HCT116 (cell line): Measurements from ENCODE around the gene TENM3. TPM values are rescaled to one million over a fixed set of nuclear protein-coding genes. Genes with fewer than 3 reads are reported as not detected.

ENCODE experiments used
- ATAC-seq: fragments of 200-7000 bp; cut with Tn5 transposase; 2 replicates; pipeline ENCODE4 v1.9.1; 2020; ENCODE audit warnings: mild to moderate bottlenecking, moderate library complexity
- BruUV-seq: library from RNA; stranded (reverse); fragments of 400-500 nt; replicated peaks from 2 replicates; lab custom pipeline; 2021; lab: Mats Ljungman, UMichigan
- CTCF ChIA-PET: fragments of 300-600 bp; sonication (Branson Sonifier 250); formaldehyde crosslinking; loops from one replicate; lab custom pipeline; 2021; ENCODE audit warnings: antibody characterized with exemption; lab: Charles Lee
- POLR2A ChIA-PET: fragments of 300-600, 350-600 bp; sonication (Branson Sonifier 250); formaldehyde crosslinking; loops from one replicate; lab custom pipeline; 2021; ENCODE audit warnings: antibody characterized with exemption; lab: Charles Lee
- RAD21 ChIA-PET, 2 experiments: fragments of 300-600 bp; sonication (Branson Sonifier 250); formaldehyde crosslinking; loops; one replicate each; lab custom pipeline; 2023; ENCODE audit warnings: low total read pairs in 2 of 2; ENCODE audit not compliant: uncharacterized antibody in 2 of 2, unreplicated experiment in 2 of 2, low non-redundant PET in 1 of 2; lab: Charles Lee
- DNase-seq: peaks from one replicate; pipeline ENCODE4 v3.0.0-alpha.2; 2010; ENCODE audit warnings: low read depth, low spot score
- H2AFZ ChIP-seq: fragments of 200-600 bp; shearing (Covaris generic), sonication (generic); 2 replicates; pipeline ENCODE4 v1.6.1; 2017; ENCODE audit warnings: low read depth, mixed run types, mixed read lengths, antibody characterized with exemption, low read length; ENCODE audit not compliant: poor library complexity, severe bottlenecking
- H3K27ac ChIP-seq: 2 replicates; pipeline ENCODE4 v1.5.1; 2012; ENCODE audit warnings: low read depth, low read length
- H3K27me3 ChIP-seq: fragments of 200-600 bp; sonication (generic); 2 replicates; pipeline ENCODE4 v1.6.1; 2016; ENCODE audit warnings: mixed run types, low read length, mixed read lengths; ENCODE audit not compliant: insufficient read depth
- H3K36me3 ChIP-seq, 2 experiments: fragments of 200-500 bp in 1 of 2; fragments of 200-600 bp in 1 of 2; sonication (Bioruptor generic) in 1 of 2; sonication (generic) in 1 of 2; 2 replicates each; pipeline versions ENCODE4 v1.5.1 to v1.6.1; 2014 to 2016; ENCODE audit warnings: low read length in 2 of 2, inconsistent platforms in 1 of 2, mixed read lengths in 1 of 2, mixed run types in 1 of 2; ENCODE audit not compliant: insufficient read depth in 2 of 2, control insufficient read depth in 1 of 2
- H3K4me1 ChIP-seq, 2 experiments: fragments of 200-600 bp in 1 of 2; sonication (generic) in 1 of 2; 2 replicates each; pipeline versions ENCODE4 v1.5.1 to v1.6.1; 2012 to 2017; ENCODE audit warnings: low read length in 2 of 2, inconsistent platforms in 1 of 2, mild to moderate bottlenecking in 1 of 2, mixed read lengths in 1 of 2, mixed run types in 1 of 2, moderate library complexity in 1 of 2; ENCODE audit not compliant: insufficient read depth in 2 of 2, control insufficient read depth in 1 of 2
- H3K4me2 ChIP-seq: fragments of 200-600 bp; sonication (generic); 2 replicates; pipeline ENCODE4 v1.6.1; 2017; ENCODE audit warnings: mixed run types, low read length, mixed read lengths
- H3K4me3 ChIP-seq, 2 experiments: fragments of 200-600 bp in 1 of 2; sonication (generic) in 1 of 2; replicated peaks in 1 of 2; 2 replicates each; pipeline ENCODE4 v1.5.1; 2011 to 2016; ENCODE audit warnings: low read length in 2 of 2, control low read depth in 1 of 2, low read depth in 1 of 2, mild to moderate bottlenecking in 1 of 2, mixed read lengths in 1 of 2, mixed run types in 1 of 2
- H3K79me2 ChIP-seq: fragments of 200-600 bp; sonication (generic); 2 replicates; pipeline ENCODE4 v1.6.1; 2017; ENCODE audit warnings: mild to moderate bottlenecking, mixed run types, low read length, moderate library complexity, mixed read lengths; ENCODE audit not compliant: insufficient read depth
- H3K9ac ChIP-seq: fragments of 200-600 bp; sonication (generic); 2 replicates; pipeline ENCODE4 v1.6.1; 2016; ENCODE audit warnings: low read length, mixed read lengths
- H3K9me2 ChIP-seq: fragments of 200-600 bp; sonication (generic), shearing (Covaris generic); 2 replicates; pipeline ENCODE4 v1.6.1; 2017; ENCODE audit warnings: mixed run types, mild to moderate bottlenecking, moderate library complexity; ENCODE audit not compliant: insufficient read depth
- H3K9me3 ChIP-seq, 2 experiments: fragments of 200-500 bp in 1 of 2; fragments of 200-600 bp in 1 of 2; sonication (Bioruptor generic) in 1 of 2; sonication (generic) in 1 of 2; 2 replicates each; pipeline ENCODE4 v1.6.1; 2014 to 2017; ENCODE audit warnings: low read length in 2 of 2, mixed read lengths in 2 of 2, inconsistent platforms in 1 of 2, low read depth in 1 of 2, mild to moderate bottlenecking in 1 of 2, mixed run types in 1 of 2, moderate library complexity in 1 of 2; ENCODE audit not compliant: control insufficient read depth in 1 of 2, insufficient read depth in 1 of 2
- H4K20me1 ChIP-seq: fragments of 200-600 bp; sonication (generic), shearing (Covaris generic); 2 replicates; pipeline ENCODE4 v1.6.1; 2017; ENCODE audit warnings: mixed run types, mild to moderate bottlenecking, moderate library complexity; ENCODE audit not compliant: insufficient read depth
- CBX3 ChIP-seq: IDR thresholded peaks from 2 replicates; pipeline ENCODE4 v1.6.1; 2012; ENCODE audit warnings: low read depth
- CEBPB ChIP-seq: IDR thresholded peaks from 2 replicates; pipeline ENCODE4 v1.6.1; 2012; ENCODE audit warnings: low read depth
- EGR1 ChIP-seq: IDR thresholded peaks from 2 replicates; pipeline ENCODE4 v1.6.1; 2012; ENCODE audit warnings: low read depth
- ELF1 ChIP-seq: IDR thresholded peaks from 2 replicates; pipeline ENCODE4 v1.6.1; 2012; ENCODE audit warnings: low read depth, borderline replicate concordance
- EZH2phosphoT487 ChIP-seq: fragments of 200-600 bp; IDR thresholded peaks from 2 replicates; pipeline ENCODE4 v1.6.1; 2018; ENCODE audit warnings: antibody characterized with exemption, borderline replicate concordance
- FOSL1 ChIP-seq: IDR thresholded peaks from 2 replicates; pipeline ENCODE4 v1.6.1; 2012; ENCODE audit warnings: low read depth
- JUND ChIP-seq: IDR thresholded peaks from 2 replicates; pipeline ENCODE4 v1.6.1; 2012
- POLR2A ChIP-seq: IDR thresholded peaks from 2 replicates; pipeline ENCODE4 v1.7.0; 2011; ENCODE audit warnings: borderline replicate concordance; ENCODE audit not compliant: insufficient read depth, insufficient read length; ENCODE audit errors: extremely low read depth
- POLR2AphosphoS5 ChIP-seq: IDR thresholded peaks from 2 replicates; pipeline ENCODE4 v1.6.1; 2011; ENCODE audit warnings: mild to moderate bottlenecking, low read depth, low read length, moderate library complexity
- RAD21 ChIP-seq: IDR thresholded peaks from 2 replicates; pipeline ENCODE4 v1.6.1; 2012; ENCODE audit warnings: low read depth, mild to moderate bottlenecking
- SIN3A ChIP-seq: IDR thresholded peaks from 2 replicates; pipeline ENCODE4 v1.6.1; 2012; ENCODE audit warnings: low read depth
- SP1 ChIP-seq: IDR thresholded peaks from 2 replicates; pipeline ENCODE4 v1.6.1; 2012; ENCODE audit warnings: low read depth
- SRF ChIP-seq: IDR thresholded peaks from 2 replicates; pipeline ENCODE4 v1.6.1; 2012; ENCODE audit warnings: low read depth
- TCF7L2 ChIP-seq: IDR thresholded peaks from 2 replicates; pipeline ENCODE4 v1.7.0; 2011; ENCODE audit warnings: borderline replicate concordance, inconsistent platforms; ENCODE audit not compliant: insufficient read depth, insufficient read length; ENCODE audit errors: extremely low read depth
- YY1 ChIP-seq: IDR thresholded peaks from 2 replicates; pipeline ENCODE4 v1.6.1; 2011; ENCODE audit warnings: low read length, low read depth, moderate library complexity, mild to moderate bottlenecking; ENCODE audit not compliant: insufficient replicate concordance; ENCODE audit errors: extremely low read depth
- ZFX ChIP-seq: fragments of 450-650 bp; IDR thresholded peaks from 2 replicates; pipeline ENCODE4 v1.6.1; 2017
- ZNF274 ChIP-seq: fragments of 200-500 bp; sonication (Bioruptor generic); IDR thresholded peaks from 2 replicates; pipeline ENCODE4 v1.6.1; 2014; ENCODE audit warnings: mild to moderate bottlenecking, low read depth, low read length, inconsistent platforms
- intact Hi-C: fragments of 100-400 bp; cut with micrococcal nuclease; formaldehyde crosslinking; loops from 2 replicates; pipeline ENCODE4 v1.10.0; 2022
- total RNA-seq: library from RNA; stranded (reverse); gene quantifications from one replicate; pipeline ENCODE4 v1.2.1, GENCODE V29; 2021; ENCODE audit not compliant: unreplicated experiment
- TF ChIP-seq, protein P1 (sequence below): IDR thresholded peaks from 2 replicates; pipeline ENCODE4 v1.6.1; 2011; ENCODE audit warnings: mild to moderate bottlenecking, low read length, moderate library complexity; ENCODE audit not compliant: insufficient replicate concordance; ENCODE audit errors: extremely low read depth
- TF ChIP-seq, protein P2 (sequence below): IDR thresholded peaks from 2 replicates; pipeline ENCODE4 v1.6.1; 2012
- TF ChIP-seq, protein P3 (sequence below): IDR thresholded peaks from 2 replicates; pipeline ENCODE4 v1.6.1; 2012; ENCODE audit warnings: low read depth
- TF ChIP-seq, protein P4 (sequence below), 3 experiments: fragments of 200-600 bp in 1 of 3; sonication (generic) in 1 of 3; IDR thresholded peaks in 2 of 3; conservative IDR thresholded peaks in 1 of 3; 2 replicates each; pipeline ENCODE4 v1.5.1; 2012 to 2017; ENCODE audit warnings: low read depth in 2 of 3, low read length in 2 of 3, antibody characterized with exemption in 1 of 3, borderline replicate concordance in 1 of 3, control low read depth in 1 of 3, mild to moderate bottlenecking in 1 of 3, mixed read lengths in 1 of 3, mixed run types in 1 of 3, moderate library complexity in 1 of 3; ENCODE audit not compliant: insufficient read depth in 1 of 3
- TF ChIP-seq, protein P5 (sequence below): IDR thresholded peaks from 2 replicates; pipeline ENCODE4 v1.6.1; 2012

Gene TENM3
- total RNA-seq, 1 experiment from 2014 or later: 0.54 TPM

DNA sequence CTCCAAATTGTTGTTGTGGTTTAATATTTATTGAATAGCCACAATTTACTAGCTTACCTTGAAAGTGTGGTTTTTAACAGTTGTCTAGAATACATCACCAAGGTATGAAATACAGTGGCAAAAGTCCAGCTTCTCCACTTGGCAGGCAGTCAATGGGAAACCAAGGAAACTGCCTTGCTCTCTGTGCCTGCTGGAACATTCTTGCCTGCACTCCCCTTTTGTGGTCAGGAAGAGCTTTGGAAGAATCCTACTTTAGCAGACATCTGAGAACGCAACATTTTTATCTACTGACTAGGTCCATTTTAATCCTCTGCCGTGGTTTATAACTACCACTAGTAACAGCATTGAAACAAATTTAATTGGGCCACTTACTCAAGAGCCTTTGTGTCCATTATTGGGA, 64.5 kb downstream of the TENM3 start:
- ATAC-seq: peak; percentile 49
- Histone ChIP-seq H3K4me3 (no peak overlapping the region), H3K9ac (no peak overlapping the region), H3K4me2 (no peak overlapping the region), H3K27me3 (no peaks in the 10 kb centered on the region), H4K20me1 (no peaks in the 10 kb centered on the region), H3K27ac (no peak overlapping the region), H3K36me3 (no peaks in the 10 kb centered on the region), H3K79me2 (no peaks in the 10 kb centered on the region), H3K4me1 (0 out of 4 replicates have a peak, but pooled peaks cover 0 to 4% of the 10 kb centered on the region in 2 experiments), H2AFZ (no peak overlapping the region), H3K9me3 (no peaks in the 10 kb centered on the region), H3K9me2 (no peaks in the 10 kb centered on the region)
- no TSS peak for BruUV-seq
- POLR2A ChIA-PET: no interaction called here
- CTCF ChIA-PET: interaction anchor here (1.1 kb wide), 1 partner anchor 12 kb away, joined by 3 read pairs; no protein-coding TSS in a partner anchor
- intact Hi-C loops: no loop called here
- RAD21 ChIA-PET: no interaction called here
- peak; percentile 21 for DNase-seq
- TF ChIP-seq EGR1: no peak
- TF ChIP-seq SRF: no peak
- peak; percentile 25 for TF ChIP-seq TCF7L2
- TF ChIP-seq ZFX: no peak
- no peak for TF ChIP-seq SP1
- TF ChIP-seq, protein P1, sequence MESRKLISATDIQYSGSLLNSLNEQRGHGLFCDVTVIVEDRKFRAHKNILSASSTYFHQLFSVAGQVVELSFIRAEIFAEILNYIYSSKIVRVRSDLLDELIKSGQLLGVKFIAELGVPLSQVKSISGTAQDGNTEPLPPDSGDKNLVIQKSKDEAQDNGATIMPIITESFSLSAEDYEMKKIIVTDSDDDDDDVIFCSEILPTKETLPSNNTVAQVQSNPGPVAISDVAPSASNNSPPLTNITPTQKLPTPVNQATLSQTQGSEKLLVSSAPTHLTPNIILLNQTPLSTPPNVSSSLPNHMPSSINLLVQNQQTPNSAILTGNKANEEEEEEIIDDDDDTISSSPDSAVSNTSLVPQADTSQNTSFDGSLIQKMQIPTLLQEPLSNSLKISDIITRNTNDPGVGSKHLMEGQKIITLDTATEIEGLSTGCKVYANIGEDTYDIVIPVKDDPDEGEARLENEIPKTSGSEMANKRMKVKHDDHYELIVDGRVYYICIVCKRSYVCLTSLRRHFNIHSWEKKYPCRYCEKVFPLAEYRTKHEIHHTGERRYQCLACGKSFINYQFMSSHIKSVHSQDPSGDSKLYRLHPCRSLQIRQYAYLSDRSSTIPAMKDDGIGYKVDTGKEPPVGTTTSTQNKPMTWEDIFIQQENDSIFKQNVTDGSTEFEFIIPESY: no peak
- TF ChIP-seq CBX3: no peak
- 0 out of 2 replicates have a peak, but pooled peaks have one; percentile 17 for TF ChIP-seq JUND
- no peak for TF ChIP-seq SIN3A
- TF ChIP-seq CEBPB: no peak
- no peak for TF ChIP-seq EZH2phosphoT487
- TF ChIP-seq, protein P2, sequence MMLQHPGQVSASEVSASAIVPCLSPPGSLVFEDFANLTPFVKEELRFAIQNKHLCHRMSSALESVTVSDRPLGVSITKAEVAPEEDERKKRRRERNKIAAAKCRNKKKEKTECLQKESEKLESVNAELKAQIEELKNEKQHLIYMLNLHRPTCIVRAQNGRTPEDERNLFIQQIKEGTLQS: no peak
- no peak for TF ChIP-seq POLR2AphosphoS5
- TF ChIP-seq YY1: no peak
- no peak for TF ChIP-seq ELF1
- TF ChIP-seq ZNF274: no peak
- TF ChIP-seq, protein P3, sequence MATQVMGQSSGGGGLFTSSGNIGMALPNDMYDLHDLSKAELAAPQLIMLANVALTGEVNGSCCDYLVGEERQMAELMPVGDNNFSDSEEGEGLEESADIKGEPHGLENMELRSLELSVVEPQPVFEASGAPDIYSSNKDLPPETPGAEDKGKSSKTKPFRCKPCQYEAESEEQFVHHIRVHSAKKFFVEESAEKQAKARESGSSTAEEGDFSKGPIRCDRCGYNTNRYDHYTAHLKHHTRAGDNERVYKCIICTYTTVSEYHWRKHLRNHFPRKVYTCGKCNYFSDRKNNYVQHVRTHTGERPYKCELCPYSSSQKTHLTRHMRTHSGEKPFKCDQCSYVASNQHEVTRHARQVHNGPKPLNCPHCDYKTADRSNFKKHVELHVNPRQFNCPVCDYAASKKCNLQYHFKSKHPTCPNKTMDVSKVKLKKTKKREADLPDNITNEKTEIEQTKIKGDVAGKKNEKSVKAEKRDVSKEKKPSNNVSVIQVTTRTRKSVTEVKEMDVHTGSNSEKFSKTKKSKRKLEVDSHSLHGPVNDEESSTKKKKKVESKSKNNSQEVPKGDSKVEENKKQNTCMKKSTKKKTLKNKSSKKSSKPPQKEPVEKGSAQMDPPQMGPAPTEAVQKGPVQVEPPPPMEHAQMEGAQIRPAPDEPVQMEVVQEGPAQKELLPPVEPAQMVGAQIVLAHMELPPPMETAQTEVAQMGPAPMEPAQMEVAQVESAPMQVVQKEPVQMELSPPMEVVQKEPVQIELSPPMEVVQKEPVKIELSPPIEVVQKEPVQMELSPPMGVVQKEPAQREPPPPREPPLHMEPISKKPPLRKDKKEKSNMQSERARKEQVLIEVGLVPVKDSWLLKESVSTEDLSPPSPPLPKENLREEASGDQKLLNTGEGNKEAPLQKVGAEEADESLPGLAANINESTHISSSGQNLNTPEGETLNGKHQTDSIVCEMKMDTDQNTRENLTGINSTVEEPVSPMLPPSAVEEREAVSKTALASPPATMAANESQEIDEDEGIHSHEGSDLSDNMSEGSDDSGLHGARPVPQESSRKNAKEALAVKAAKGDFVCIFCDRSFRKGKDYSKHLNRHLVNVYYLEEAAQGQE: no peak
- TF ChIP-seq FOSL1: 0 out of 2 replicates have a peak, but pooled peaks have one; percentile 15
- TF ChIP-seq, protein P4, sequence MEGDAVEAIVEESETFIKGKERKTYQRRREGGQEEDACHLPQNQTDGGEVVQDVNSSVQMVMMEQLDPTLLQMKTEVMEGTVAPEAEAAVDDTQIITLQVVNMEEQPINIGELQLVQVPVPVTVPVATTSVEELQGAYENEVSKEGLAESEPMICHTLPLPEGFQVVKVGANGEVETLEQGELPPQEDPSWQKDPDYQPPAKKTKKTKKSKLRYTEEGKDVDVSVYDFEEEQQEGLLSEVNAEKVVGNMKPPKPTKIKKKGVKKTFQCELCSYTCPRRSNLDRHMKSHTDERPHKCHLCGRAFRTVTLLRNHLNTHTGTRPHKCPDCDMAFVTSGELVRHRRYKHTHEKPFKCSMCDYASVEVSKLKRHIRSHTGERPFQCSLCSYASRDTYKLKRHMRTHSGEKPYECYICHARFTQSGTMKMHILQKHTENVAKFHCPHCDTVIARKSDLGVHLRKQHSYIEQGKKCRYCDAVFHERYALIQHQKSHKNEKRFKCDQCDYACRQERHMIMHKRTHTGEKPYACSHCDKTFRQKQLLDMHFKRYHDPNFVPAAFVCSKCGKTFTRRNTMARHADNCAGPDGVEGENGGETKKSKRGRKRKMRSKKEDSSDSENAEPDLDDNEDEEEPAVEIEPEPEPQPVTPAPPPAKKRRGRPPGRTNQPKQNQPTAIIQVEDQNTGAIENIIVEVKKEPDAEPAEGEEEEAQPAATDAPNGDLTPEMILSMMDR (IDR thresholded peaks at IDR 0.05 in 2 of 3, conservative IDR thresholded peaks at IDR 0.05 in 1 of 3; ENCODE audit: borderline replicate concordance in 1 of 3, insufficient read depth in 1 of 3, low read depth in 2 of 3, low read length in 2 of 3): no peak
- TF ChIP-seq, protein P5, sequence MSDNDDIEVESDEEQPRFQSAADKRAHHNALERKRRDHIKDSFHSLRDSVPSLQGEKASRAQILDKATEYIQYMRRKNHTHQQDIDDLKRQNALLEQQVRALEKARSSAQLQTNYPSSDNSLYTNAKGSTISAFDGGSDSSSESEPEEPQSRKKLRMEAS: no peak
- no peak for TF ChIP-seq POLR2A
- TF ChIP-seq RAD21: no peak
